A673 (cell line): Measurements from ENCODE around the gene JOSD2. TPM values are rescaled to one million over a fixed set of nuclear protein-coding genes. Genes with fewer than 3 reads are reported as not detected.

Experiments used
- BruUV-seq: library from RNA; stranded (reverse); fragments of 400-500 nt; replicated peaks from 2 replicates; lab custom pipeline; 2021; lab: Mats Ljungman, UMichigan
- CTCF ChIA-PET: fragments of 300-600 bp; sonication (Branson Sonifier 250); formaldehyde crosslinking; loops from one replicate; lab custom pipeline; 2022; ENCODE audit warnings: antibody characterized with exemption; lab: Charles Lee
- POLR2A ChIA-PET: fragments of 300-600 bp; sonication (Branson Sonifier 250); formaldehyde crosslinking; loops from one replicate; lab custom pipeline; 2022; ENCODE audit warnings: antibody characterized with exemption; ENCODE audit not compliant: low non-redundant PET; lab: Charles Lee
- DNase-seq: peaks from one replicate; pipeline ENCODE4 v3.0.0-alpha.2; 2015; ENCODE audit warnings: low spot score
- H3K27ac ChIP-seq: fragments of 200-600 bp; sonication (generic); 2 replicates; pipeline ENCODE4 v1.5.1; 2016; ENCODE audit warnings: mixed run types, low read depth, mild to moderate bottlenecking, mixed read lengths, antibody characterized with exemption, low read length; ENCODE audit not compliant: poor library complexity, severe bottlenecking
- H3K27me3 ChIP-seq: fragments of 200-600 bp; sonication (generic); replicated peaks from 2 replicates; pipeline ENCODE4 v1.6.1; 2017; ENCODE audit warnings: mixed run types, low read depth, mild to moderate bottlenecking, mixed read lengths, antibody characterized with exemption, low read length; ENCODE audit not compliant: insufficient read depth, poor library complexity
- H3K36me3 ChIP-seq: fragments of 200-600 bp; sonication (generic); 2 replicates; pipeline ENCODE4 v1.6.1; 2016; ENCODE audit warnings: mixed run types, mild to moderate bottlenecking, mixed read lengths, antibody characterized with exemption, low read length; ENCODE audit not compliant: insufficient read depth, poor library complexity, severe bottlenecking
- H3K4me1 ChIP-seq: fragments of 200-600 bp; sonication (generic); 2 replicates; pipeline ENCODE4 v1.6.1; 2017; ENCODE audit warnings: mixed run types, mild to moderate bottlenecking, mixed read lengths, antibody characterized with exemption, low read length; ENCODE audit not compliant: insufficient read depth, poor library complexity, severe bottlenecking
- H3K4me3 ChIP-seq: fragments of 200-600 bp; sonication (generic); 2 replicates; pipeline ENCODE4 v1.5.1; 2016; ENCODE audit warnings: low read depth, mixed run types, mild to moderate bottlenecking, mixed read lengths, low read length; ENCODE audit not compliant: poor library complexity, severe bottlenecking
- H3K9me3 ChIP-seq: fragments of 200-600 bp; sonication (generic); 2 replicates; pipeline ENCODE4 v1.6.1; 2016; ENCODE audit warnings: mixed run types, low read depth, mild to moderate bottlenecking, mixed read lengths, antibody characterized with exemption, low read length; ENCODE audit not compliant: poor library complexity, severe bottlenecking
- EZH2 ChIP-seq: fragments of 200-600 bp; sonication (generic); IDR thresholded peaks from 2 replicates; pipeline ENCODE4 v1.6.1; 2017; ENCODE audit warnings: borderline replicate concordance, low read depth, mild to moderate bottlenecking, mixed read lengths, antibody characterized with exemption, low read length; ENCODE audit not compliant: poor library complexity, severe bottlenecking
- intact Hi-C: fragments of 100-400 bp; cut with micrococcal nuclease; formaldehyde crosslinking; loops from one replicate; pipeline ENCODE4 v1.10.0; 2022; ENCODE audit not compliant: unreplicated experiment
- total RNA-seq: library from RNA; stranded (reverse); gene quantifications from 2 replicates; pipeline ENCODE4 v1.2.3, GENCODE V29; 2021
- TF ChIP-seq, protein P1 (sequence below): fragments of 300-800, 200-600 bp; sonication (generic); conservative IDR thresholded peaks from 2 replicates; pipeline ENCODE4 v1.5.1; 2017; ENCODE audit warnings: low read depth, mild to moderate bottlenecking, antibody characterized with exemption, low read length, moderate library complexity, mixed read lengths

Gene JOSD2
- total RNA-seq, 1 experiment from 2014 or later = 26.8 TPM

DNA sequence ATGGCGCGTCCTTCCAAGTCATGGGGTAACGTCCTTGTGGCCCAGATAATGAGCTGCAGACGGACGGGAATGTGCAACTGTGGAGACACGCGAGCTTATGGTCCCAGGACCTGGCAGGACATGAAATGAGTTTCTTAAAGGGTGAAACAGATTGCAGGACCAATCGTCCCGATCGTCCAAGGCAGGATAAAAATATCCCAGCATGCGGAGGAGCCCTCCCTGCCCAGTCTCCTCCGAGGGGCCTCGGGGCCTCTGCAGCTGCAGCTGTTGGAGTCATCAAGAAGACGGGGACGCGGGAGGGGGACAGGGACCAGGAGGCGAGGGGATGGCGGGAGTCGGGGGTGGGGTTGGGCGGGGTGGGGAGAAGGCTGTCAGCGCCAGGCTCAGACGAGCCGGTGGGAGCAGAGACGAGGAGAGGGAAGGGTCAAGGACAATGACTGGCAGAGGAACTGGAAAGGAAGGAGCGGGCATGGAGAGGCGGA is 20.0 kb downstream of the JOSD2 start:
- no peak for DNase-seq
- intact Hi-C loops = no loop called here
- Histone ChIP-seq H3K4me3 (no peak overlapping the region), H3K9me3 (peaks cover 8% of the 10 kb centered on the region), H3K4me1 (no peaks in the 10 kb centered on the region), H3K36me3 (no peaks in the 10 kb centered on the region), H3K27ac (no peak overlapping the region), H3K27me3 (peaks cover 67% of the 10 kb centered on the region)
- TF ChIP-seq, protein P1, sequence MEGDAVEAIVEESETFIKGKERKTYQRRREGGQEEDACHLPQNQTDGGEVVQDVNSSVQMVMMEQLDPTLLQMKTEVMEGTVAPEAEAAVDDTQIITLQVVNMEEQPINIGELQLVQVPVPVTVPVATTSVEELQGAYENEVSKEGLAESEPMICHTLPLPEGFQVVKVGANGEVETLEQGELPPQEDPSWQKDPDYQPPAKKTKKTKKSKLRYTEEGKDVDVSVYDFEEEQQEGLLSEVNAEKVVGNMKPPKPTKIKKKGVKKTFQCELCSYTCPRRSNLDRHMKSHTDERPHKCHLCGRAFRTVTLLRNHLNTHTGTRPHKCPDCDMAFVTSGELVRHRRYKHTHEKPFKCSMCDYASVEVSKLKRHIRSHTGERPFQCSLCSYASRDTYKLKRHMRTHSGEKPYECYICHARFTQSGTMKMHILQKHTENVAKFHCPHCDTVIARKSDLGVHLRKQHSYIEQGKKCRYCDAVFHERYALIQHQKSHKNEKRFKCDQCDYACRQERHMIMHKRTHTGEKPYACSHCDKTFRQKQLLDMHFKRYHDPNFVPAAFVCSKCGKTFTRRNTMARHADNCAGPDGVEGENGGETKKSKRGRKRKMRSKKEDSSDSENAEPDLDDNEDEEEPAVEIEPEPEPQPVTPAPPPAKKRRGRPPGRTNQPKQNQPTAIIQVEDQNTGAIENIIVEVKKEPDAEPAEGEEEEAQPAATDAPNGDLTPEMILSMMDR = no peak
- TF ChIP-seq EZH2 = no peak
- ChIA-PET POLR2A (no interaction called here), CTCF (no interaction called here)
- no TSS peak for BruUV-seq

DNA sequence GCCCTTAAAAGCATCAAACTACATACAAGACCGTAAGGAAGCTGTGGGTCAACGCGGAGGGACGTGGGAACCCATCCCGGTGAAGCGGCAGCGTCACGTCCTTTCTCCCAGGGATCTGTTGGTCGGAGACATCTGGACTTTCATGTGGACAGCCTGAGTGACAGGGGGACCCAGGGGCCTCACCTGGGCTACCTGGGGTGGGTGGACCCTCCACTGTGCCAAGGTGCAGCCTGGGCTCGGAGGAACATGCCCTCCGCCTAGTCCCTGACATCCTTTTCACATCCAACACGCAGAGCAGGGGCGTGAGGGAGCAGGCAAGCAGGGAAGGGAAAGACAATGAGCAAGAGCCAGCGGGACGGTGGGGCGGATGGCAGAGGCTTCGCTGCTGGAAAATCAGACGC is 20.6 kb downstream of the JOSD2 start:
- POLR2A ChIA-PET = no interaction called here
- intact Hi-C loops = no loop called here

DNA sequence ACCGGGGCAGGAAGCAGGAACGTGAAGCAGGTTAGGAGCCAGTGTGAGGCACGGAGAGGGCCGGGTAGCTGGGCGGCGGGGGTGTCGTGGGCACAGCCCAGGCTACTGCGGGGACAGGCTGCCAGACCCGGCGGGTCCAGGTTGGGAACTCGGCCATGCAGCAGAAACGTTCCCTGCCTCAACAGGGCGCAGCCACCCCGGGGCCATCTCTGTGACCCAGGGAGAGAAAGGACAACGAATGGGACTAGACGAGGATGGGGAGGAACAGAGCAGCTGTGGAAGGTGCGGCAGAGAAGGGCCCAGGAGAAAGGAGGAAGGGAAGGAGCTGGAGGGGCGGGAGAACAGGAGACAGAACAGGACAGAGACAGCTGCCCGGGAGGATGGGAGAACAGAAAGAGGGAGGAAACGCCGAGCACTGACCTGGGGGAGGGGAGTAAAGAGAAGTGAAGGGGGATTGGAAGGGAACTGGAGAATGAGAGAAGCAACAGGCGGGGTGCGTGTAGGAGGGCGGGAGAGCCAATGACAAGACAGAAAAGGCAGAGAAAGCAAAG is 21.5 kb downstream of the JOSD2 start:
- POLR2A ChIA-PET = no interaction called here
- Histone ChIP-seq H3K9me3 (peaks cover 8% of the 10 kb centered on the region), H3K36me3 (no peaks in the 10 kb centered on the region), H3K4me3 (no peak overlapping the region), H3K27ac (no peak overlapping the region), H3K27me3 (peaks cover 59% of the 10 kb centered on the region), H3K4me1 (no peaks in the 10 kb centered on the region)
- CTCF ChIA-PET = no interaction called here
- BruUV-seq = no TSS peak
- no peak for DNase-seq
- TF ChIP-seq, protein P1 = no peak
- no peak for TF ChIP-seq EZH2
- intact Hi-C loops = no loop called here

More for the DNA sequence above, 20.6 kb downstream of the JOSD2 start:
- Histone ChIP-seq H3K9me3 (peaks cover 8% of the 10 kb centered on the region), H3K4me3 (no peak overlapping the region), H3K27me3 (peaks cover 67% of the 10 kb centered on the region), H3K4me1 (no peaks in the 10 kb centered on the region), H3K27ac (no peak overlapping the region), H3K36me3 (no peaks in the 10 kb centered on the region)
- CTCF ChIA-PET = no interaction called here
- no TSS peak for BruUV-seq
- TF ChIP-seq, protein P1 = no peak
- no peak for TF ChIP-seq EZH2
- no peak for DNase-seq
